GM12891 (cell line): ENCODE measurements around the gene ERO1A.

Experiments used
- PAX5 ChIP-seq: IDR thresholded peaks from 2 replicates; pipeline ENCODE4 v1.6.1; 2011; ENCODE audit warnings: low read length, moderate library complexity, mild to moderate bottlenecking; ENCODE audit not compliant: insufficient read depth, severe bottlenecking
- POLR2A ChIP-seq: IDR thresholded peaks from 2 replicates; pipeline ENCODE4 v1.6.1; 2011; ENCODE audit warnings: low read depth, low read length, control low read depth
- POLR2AphosphoS5 ChIP-seq: IDR thresholded peaks from 2 replicates; pipeline ENCODE4 v1.6.1; 2011; ENCODE audit warnings: low read depth, low read length, control low read depth
- SPI1 ChIP-seq: IDR thresholded peaks from 2 replicates; pipeline ENCODE4 v1.6.1; 2011; ENCODE audit warnings: low read depth, low read length, control low read depth
- TAF1 ChIP-seq: IDR thresholded peaks from 2 replicates; pipeline ENCODE4 v1.6.1; 2011; ENCODE audit warnings: low read depth, low read length, control low read depth

- no peak for TF ChIP-seq POLR2A
- no peak for TF ChIP-seq TAF1
- TF ChIP-seq POLR2AphosphoS5: no peak
- no peak for TF ChIP-seq SPI1
- TF ChIP-seq PAX5: no peak
These were observed 10.9 kb upstream of the ERO1A start for GRCh38 chr14:52706286-52706685.
